ENCODE data around the gene MRPL34. TPM values are rescaled to one million over a fixed set of nuclear protein-coding genes. Genes with fewer than 3 reads are reported as not detected.

The MRPL34 gene
- total and polyA plus RNA-seq, 2 experiments from 2014 or later: 23.0 to 78.8 TPM

- TF ChIP-seq EZH2 (IDR thresholded peaks at IDR 0.05; ENCODE audit: insufficient read depth, poor library complexity, severe bottlenecking) (no peak), EZH2phosphoT487 (IDR thresholded peaks at IDR 0.05; ENCODE audit: insufficient read depth, low read depth) (no peak)
- WGBS, 2 experiments (ENCODE audit: low coverage in 1 of 2, low lambda C conversion rate in 2 of 2, missing lambda C conversion rate in 2 of 2): 93 to 94% methylated on average over 28 to 40 of the region's 40 CpGs
- no peaks in the 10 kb centered on the region for H3K9me2 ChIP-seq (ENCODE audit: insufficient read depth)
Observed at GRCh38 chr19:17319473-17320238, 14.0 kb downstream of the MRPL34 start.

GRCh38 chr19:17320435-17320834, 14.8 kb downstream of the MRPL34 start:
- in situ Hi-C loops (cut with MboI): no loop called here
- H3K4me1 ChIP-seq (ENCODE audit: insufficient read depth): no peaks in the 10 kb centered on the region
- H3K9me2 ChIP-seq (ENCODE audit: insufficient read depth): no peaks in the 10 kb centered on the region
- H3K9me3 ChIP-seq (ENCODE audit: low read depth): no peaks in the 10 kb centered on the region
- DNase-seq: no peak
- H3K79me2 ChIP-seq (ENCODE audit: insufficient read depth): no peaks in the 10 kb centered on the region
- H3K4me3 ChIP-seq: no peak overlapping the region
- no peak overlapping the region for H2AFZ ChIP-seq
- no peaks in the 10 kb centered on the region for H4K20me1 ChIP-seq (ENCODE audit: insufficient read depth)
- H3K9ac ChIP-seq: no peak overlapping the region
- no peak for TF ChIP-seq EZH2 (IDR thresholded peaks at IDR 0.05; ENCODE audit: insufficient read depth, poor library complexity, severe bottlenecking)
- TF ChIP-seq EZH2phosphoT487 (IDR thresholded peaks at IDR 0.05; ENCODE audit: insufficient read depth, low read depth): no peak
- 81 to 87% methylated on average over 11 of the region's 11 CpGs for WGBS, 2 experiments (ENCODE audit: low coverage in 1 of 2, low lambda C conversion rate in 2 of 2, missing lambda C conversion rate in 2 of 2)
- H3K27me3 ChIP-seq (replicated peaks; ENCODE audit: insufficient read depth): no peaks in the 10 kb centered on the region
- no peak overlapping the region for H3K4me2 ChIP-seq (ENCODE audit: unreplicated experiment)
- H3K36me3 ChIP-seq (ENCODE audit: low read depth): no peaks in the 10 kb centered on the region; the same call in 1 of the 2 replicates
- H3F3A ChIP-seq (ENCODE audit: insufficient read depth): no peaks in the 10 kb centered on the region
- H3K27ac ChIP-seq: no peak overlapping the region

More at GRCh38 chr19:17319473-17320238, 14.0 kb downstream of the MRPL34 start:
- H3K27me3 ChIP-seq (replicated peaks; ENCODE audit: insufficient read depth): no peaks in the 10 kb centered on the region
- no peaks in the 10 kb centered on the region for H3K9me3 ChIP-seq (ENCODE audit: low read depth)
- H3K4me3 ChIP-seq: no peak overlapping the region
- no peak overlapping the region for H3K4me2 ChIP-seq (ENCODE audit: unreplicated experiment)
- no peaks in the 10 kb centered on the region for H3K4me1 ChIP-seq (ENCODE audit: insufficient read depth)
- no peaks in the 10 kb centered on the region for H3F3A ChIP-seq (ENCODE audit: insufficient read depth)
- no peak overlapping the region for H3K9ac ChIP-seq
- no peak overlapping the region for H3K27ac ChIP-seq
- no peaks in the 10 kb centered on the region; the same call in 1 of the 2 replicates for H3K36me3 ChIP-seq (ENCODE audit: low read depth)
- H2AFZ ChIP-seq: no peak overlapping the region
- in situ Hi-C loops (cut with MboI): no loop called here
- H3K79me2 ChIP-seq (ENCODE audit: insufficient read depth): peaks cover 1% of the 10 kb centered on the region; the same call in 1 of the 2 replicates
- no peak for DNase-seq
- no peaks in the 10 kb centered on the region for H4K20me1 ChIP-seq (ENCODE audit: insufficient read depth)

GRCh38 chr19:17321655-17322489, 16.2 kb downstream of the MRPL34 start:
- H3K9me2 ChIP-seq (ENCODE audit: insufficient read depth): no peaks in the 10 kb centered on the region
- no peak overlapping the region for H2AFZ ChIP-seq
- no peaks in the 10 kb centered on the region for H3K9me3 ChIP-seq (ENCODE audit: low read depth)
- H3K36me3 ChIP-seq (ENCODE audit: low read depth): no peaks in the 10 kb centered on the region; the same call in 1 of the 2 replicates
- H3K27me3 ChIP-seq (replicated peaks; ENCODE audit: insufficient read depth): no peaks in the 10 kb centered on the region
- 0 out of 2 replicates have a peak, but pooled peaks cover 12% of the 10 kb centered on the region for H3F3A ChIP-seq (ENCODE audit: insufficient read depth)
- DNase-seq: no peak
- no peaks in the 10 kb centered on the region for H4K20me1 ChIP-seq (ENCODE audit: insufficient read depth)
- no peak overlapping the region for H3K4me3 ChIP-seq
- no peak overlapping the region for H3K4me2 ChIP-seq (ENCODE audit: unreplicated experiment)
- H3K4me1 ChIP-seq (ENCODE audit: insufficient read depth): no peaks in the 10 kb centered on the region
- no peak overlapping the region for H3K27ac ChIP-seq
- in situ Hi-C loops (cut with MboI): no loop called here
- no peak overlapping the region for H3K9ac ChIP-seq
- TF ChIP-seq EZH2phosphoT487 (IDR thresholded peaks at IDR 0.05; ENCODE audit: insufficient read depth, low read depth) (no peak), EZH2 (IDR thresholded peaks at IDR 0.05; ENCODE audit: insufficient read depth, poor library complexity, severe bottlenecking) (no peak)
- no peaks in the 10 kb centered on the region for H3K79me2 ChIP-seq (ENCODE audit: insufficient read depth)
- 96 to 98% methylated on average over 18 to 19 of the region's 19 CpGs for WGBS, 2 experiments (ENCODE audit: low coverage in 1 of 2, low lambda C conversion rate in 2 of 2, missing lambda C conversion rate in 2 of 2)

- no peak overlapping the region for H3K27ac ChIP-seq
- peak overlapping the region; percentile 0 for H3K4me2 ChIP-seq (ENCODE audit: unreplicated experiment)
- DNase-seq: no peak
- H3K79me2 ChIP-seq (ENCODE audit: insufficient read depth): no peaks in the 10 kb centered on the region
- H3K9ac ChIP-seq: no peak overlapping the region
- in situ Hi-C loops (cut with MboI): no loop called here
- 0 out of 2 replicates have a peak, but pooled peaks cover 12% of the 10 kb centered on the region for H3F3A ChIP-seq (ENCODE audit: insufficient read depth)
- H3K36me3 ChIP-seq (ENCODE audit: low read depth): no peaks in the 10 kb centered on the region
- H2AFZ ChIP-seq: no peak overlapping the region
- no peaks in the 10 kb centered on the region for H4K20me1 ChIP-seq (ENCODE audit: insufficient read depth)
- TF ChIP-seq EZH2phosphoT487 (IDR thresholded peaks at IDR 0.05; ENCODE audit: insufficient read depth, low read depth): no peak
- no peak for TF ChIP-seq EZH2 (IDR thresholded peaks at IDR 0.05; ENCODE audit: insufficient read depth, poor library complexity, severe bottlenecking)
- H3K4me1 ChIP-seq (ENCODE audit: insufficient read depth): no peaks in the 10 kb centered on the region
- H3K4me3 ChIP-seq: no peak overlapping the region
- no peaks in the 10 kb centered on the region for H3K27me3 ChIP-seq (replicated peaks; ENCODE audit: insufficient read depth)
- no peaks in the 10 kb centered on the region for H3K9me2 ChIP-seq (ENCODE audit: insufficient read depth)
- WGBS, 2 experiments (ENCODE audit: low coverage in 1 of 2, low lambda C conversion rate in 2 of 2, missing lambda C conversion rate in 2 of 2): 58 to 61% methylated on average over 9 to 10 of the region's 10 CpGs
- no peaks in the 10 kb centered on the region for H3K9me3 ChIP-seq (ENCODE audit: low read depth)
Observed at GRCh38 chr19:17322854-17323253, 17.2 kb downstream of the MRPL34 start.
